Fibroblast of lung (primary cell): ENCODE data around the gene TTC39B.

Experiments
- EZH2 ChIP-seq: IDR thresholded peaks from 2 replicates; pipeline ENCODE4 v1.5.1; 2012; ENCODE audit warnings: low read length, control low read depth, mild to moderate bottlenecking; ENCODE audit errors: missing control alignments
- TF ChIP-seq, protein P1 (sequence below), 2 donors: IDR thresholded peaks in 1 of 2; conservative IDR thresholded peaks in 1 of 2; 1 replicate in 1 of 2; 2 replicates in 1 of 2; pipeline ENCODE4 v1.5.1; 2011 to 2012; ENCODE audit warnings: low read length in 2 of 2, control low read depth in 1 of 2, inconsistent platforms in 1 of 2, low read depth in 1 of 2, mild to moderate bottlenecking in 1 of 2

- no peak for TF ChIP-seq EZH2
- TF ChIP-seq, protein P1, sequence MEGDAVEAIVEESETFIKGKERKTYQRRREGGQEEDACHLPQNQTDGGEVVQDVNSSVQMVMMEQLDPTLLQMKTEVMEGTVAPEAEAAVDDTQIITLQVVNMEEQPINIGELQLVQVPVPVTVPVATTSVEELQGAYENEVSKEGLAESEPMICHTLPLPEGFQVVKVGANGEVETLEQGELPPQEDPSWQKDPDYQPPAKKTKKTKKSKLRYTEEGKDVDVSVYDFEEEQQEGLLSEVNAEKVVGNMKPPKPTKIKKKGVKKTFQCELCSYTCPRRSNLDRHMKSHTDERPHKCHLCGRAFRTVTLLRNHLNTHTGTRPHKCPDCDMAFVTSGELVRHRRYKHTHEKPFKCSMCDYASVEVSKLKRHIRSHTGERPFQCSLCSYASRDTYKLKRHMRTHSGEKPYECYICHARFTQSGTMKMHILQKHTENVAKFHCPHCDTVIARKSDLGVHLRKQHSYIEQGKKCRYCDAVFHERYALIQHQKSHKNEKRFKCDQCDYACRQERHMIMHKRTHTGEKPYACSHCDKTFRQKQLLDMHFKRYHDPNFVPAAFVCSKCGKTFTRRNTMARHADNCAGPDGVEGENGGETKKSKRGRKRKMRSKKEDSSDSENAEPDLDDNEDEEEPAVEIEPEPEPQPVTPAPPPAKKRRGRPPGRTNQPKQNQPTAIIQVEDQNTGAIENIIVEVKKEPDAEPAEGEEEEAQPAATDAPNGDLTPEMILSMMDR (conservative IDR thresholded peaks at IDR 0.05 in 1 of 2, IDR thresholded peaks at IDR 0.05 in 1 of 2; ENCODE audit: low read depth in 1 of 2, low read length in 2 of 2), result no peak
Measured at GRCh38 chr9:15287309-15287708, 19.7 kb downstream of the TTC39B start.
